ENCODE data around the gene SHANK2.

The SHANK2 gene

DNA sequence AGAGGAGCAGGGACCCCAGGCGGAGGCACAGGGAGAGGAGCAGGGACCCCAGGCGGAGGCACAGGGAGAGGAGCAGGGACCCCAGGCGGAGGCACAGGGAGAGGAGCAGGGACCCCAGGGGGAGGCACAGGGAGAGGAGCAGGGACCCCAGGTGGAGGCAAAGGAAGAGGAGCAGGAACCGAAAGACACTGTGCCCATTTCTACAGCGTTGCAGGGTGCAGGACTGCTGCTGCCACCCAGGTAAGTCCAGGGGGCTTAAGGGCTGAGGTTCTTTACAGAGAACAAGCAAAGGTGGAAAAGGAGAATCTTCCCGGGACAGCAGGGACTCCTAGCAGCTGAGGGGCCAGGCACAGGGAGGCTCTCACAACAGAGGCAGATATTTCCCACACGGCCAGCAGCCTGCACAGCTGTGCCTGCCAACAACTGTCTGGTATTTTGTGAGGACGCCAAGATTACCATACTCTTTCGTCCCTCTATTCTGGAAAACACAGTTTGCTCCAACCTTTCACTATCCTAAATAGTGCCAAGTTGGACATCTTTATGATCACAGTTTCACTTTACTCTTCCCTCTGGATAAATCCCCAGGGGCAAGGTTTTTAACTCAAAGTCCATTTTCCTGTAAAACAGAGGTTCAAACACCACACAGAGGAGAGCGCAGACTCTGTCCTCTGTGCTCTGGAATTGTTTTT, 39.4 kb downstream of the SHANK2 start:
- H3K27me3 ChIP-seq (ENCODE audit: insufficient read depth, low read length, poor library complexity, severe bottlenecking), result no peaks in the 10 kb centered on the region
- H3K9ac ChIP-seq (ENCODE audit: low read depth, low read length, poor library complexity, severe bottlenecking), result no peak overlapping the region
- no peak overlapping the region for H2AFZ ChIP-seq (ENCODE audit: low read length)
- H3K4me2 ChIP-seq (ENCODE audit: low read depth, low read length, poor library complexity, severe bottlenecking), result no peak overlapping the region
- no peaks in the 10 kb centered on the region for H3K4me1 ChIP-seq (ENCODE audit: insufficient read depth, low read length, poor library complexity, severe bottlenecking)
- no peak for TF ChIP-seq CTCF (conservative IDR thresholded peaks at IDR 0.05; ENCODE audit: low read length)
- TF ChIP-seq EZH2phosphoT487 (IDR thresholded peaks at IDR 0.05; ENCODE audit: borderline replicate concordance), result no peak
- H3K9me3 ChIP-seq (ENCODE audit: insufficient read depth, low read depth, low read length), result peaks cover 6% of the 10 kb centered on the region; the same call in 1 of the 2 replicates
- no peaks in the 10 kb centered on the region for H3K9me2 ChIP-seq (replicated peaks; ENCODE audit: low read depth, low read length)
- no peaks in the 10 kb centered on the region for H3K79me2 ChIP-seq (ENCODE audit: insufficient read depth, low read length)
- no peak overlapping the region for H3K4me3 ChIP-seq (ENCODE audit: low read length, poor library complexity, severe bottlenecking)
- H4K20me1 ChIP-seq (ENCODE audit: insufficient read depth, low read length, poor library complexity, severe bottlenecking), result no peaks in the 10 kb centered on the region
- no peaks in the 10 kb centered on the region for H3K36me3 ChIP-seq (ENCODE audit: insufficient read depth, low read length)
- no peaks in the 10 kb centered on the region for H3F3A ChIP-seq (ENCODE audit: low read depth)

DNA sequence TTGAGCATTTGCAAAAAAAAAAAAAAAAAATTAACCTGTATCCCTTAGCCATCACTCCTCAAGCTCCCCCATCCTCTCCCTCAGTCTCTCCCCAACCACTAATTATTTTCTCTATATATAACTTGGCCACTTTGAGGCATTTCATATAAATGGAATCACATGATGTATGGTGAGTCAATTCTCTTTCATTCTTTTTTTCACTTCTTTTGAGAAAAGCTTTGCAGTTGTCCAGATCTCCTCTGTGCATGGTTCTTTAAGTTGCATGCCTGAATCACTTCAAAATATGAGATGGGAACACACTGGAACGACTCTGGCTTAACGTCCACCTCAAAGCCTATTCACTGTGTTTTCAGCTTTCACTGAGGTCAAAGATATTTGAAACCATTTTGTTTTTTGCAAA, 40.7 kb downstream of the SHANK2 start:
- Histone ChIP-seq H3K27me3 (ENCODE audit: insufficient read depth, low read length, poor library complexity, severe bottlenecking) (no peaks in the 10 kb centered on the region), H3F3A (ENCODE audit: low read depth) (no peaks in the 10 kb centered on the region), H3K36me3 (ENCODE audit: insufficient read depth, low read length) (no peaks in the 10 kb centered on the region), H4K20me1 (ENCODE audit: insufficient read depth, low read length, poor library complexity, severe bottlenecking) (no peaks in the 10 kb centered on the region), H3K4me2 (ENCODE audit: low read depth, low read length, poor library complexity, severe bottlenecking) (no peak overlapping the region), H3K4me3 (ENCODE audit: low read length, poor library complexity, severe bottlenecking) (no peak overlapping the region), H3K4me1 (ENCODE audit: insufficient read depth, low read length, poor library complexity, severe bottlenecking) (no peaks in the 10 kb centered on the region), H2AFZ (ENCODE audit: low read length) (no peak overlapping the region), H3K9me3 (ENCODE audit: insufficient read depth, low read depth, low read length) (peaks cover 6% of the 10 kb centered on the region; the same call in 1 of the 2 replicates), H3K9ac (ENCODE audit: low read depth, low read length, poor library complexity, severe bottlenecking) (no peak overlapping the region), H3K79me2 (ENCODE audit: insufficient read depth, low read length) (no peaks in the 10 kb centered on the region), H3K9me2 (replicated peaks; ENCODE audit: low read depth, low read length) (no peaks in the 10 kb centered on the region)
- no peak for TF ChIP-seq EZH2phosphoT487 (IDR thresholded peaks at IDR 0.05; ENCODE audit: borderline replicate concordance)

- H3K9ac ChIP-seq (ENCODE audit: low read depth, low read length, poor library complexity, severe bottlenecking), result no peak overlapping the region
- no peaks in the 10 kb centered on the region for H3F3A ChIP-seq (ENCODE audit: low read depth)
- H2AFZ ChIP-seq (ENCODE audit: low read length), result no peak overlapping the region
- no peaks in the 10 kb centered on the region for H3K27me3 ChIP-seq (ENCODE audit: insufficient read depth, low read length, poor library complexity, severe bottlenecking)
- TF ChIP-seq EZH2phosphoT487 (IDR thresholded peaks at IDR 0.05; ENCODE audit: borderline replicate concordance) (no peak), CTCF (conservative IDR thresholded peaks at IDR 0.05; ENCODE audit: low read length) (no peak)
- no peaks in the 10 kb centered on the region for H3K36me3 ChIP-seq (ENCODE audit: insufficient read depth, low read length)
- peaks cover 6% of the 10 kb centered on the region; the same call in 1 of the 2 replicates for H3K9me3 ChIP-seq (ENCODE audit: insufficient read depth, low read depth, low read length)
- H3K9me2 ChIP-seq (replicated peaks; ENCODE audit: low read depth, low read length), result no peaks in the 10 kb centered on the region
- no peak overlapping the region for H3K4me2 ChIP-seq (ENCODE audit: low read depth, low read length, poor library complexity, severe bottlenecking)
- no peak overlapping the region for H3K4me3 ChIP-seq (ENCODE audit: low read length, poor library complexity, severe bottlenecking)
- H3K79me2 ChIP-seq (ENCODE audit: insufficient read depth, low read length), result no peaks in the 10 kb centered on the region
- no peaks in the 10 kb centered on the region for H4K20me1 ChIP-seq (ENCODE audit: insufficient read depth, low read length, poor library complexity, severe bottlenecking)
- no peaks in the 10 kb centered on the region for H3K4me1 ChIP-seq (ENCODE audit: insufficient read depth, low read length, poor library complexity, severe bottlenecking)
Measured at GRCh38 chr11:71210861-71211260, 41.5 kb downstream of the SHANK2 start.

DNA sequence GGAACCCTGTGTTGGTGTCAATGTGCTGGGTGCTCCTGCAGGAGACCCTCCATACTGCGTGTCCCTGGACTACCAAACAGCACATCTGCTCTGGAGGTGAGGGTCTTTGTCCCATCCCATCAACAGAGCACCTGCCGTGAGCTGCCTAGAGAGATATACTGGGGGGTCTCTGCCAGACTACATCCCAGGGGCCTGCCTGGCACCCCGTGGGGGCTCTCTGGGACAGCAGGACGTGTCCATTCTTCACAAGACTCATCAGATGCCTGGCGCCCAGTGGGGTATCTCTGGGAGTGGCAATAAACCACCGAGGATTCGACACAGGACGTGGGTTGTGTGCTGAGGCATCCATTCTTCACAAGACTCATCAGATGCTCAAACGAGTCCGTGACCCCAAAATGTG, 42.7 kb downstream of the SHANK2 start:
- no peaks in the 10 kb centered on the region for H3K9me2 ChIP-seq (replicated peaks; ENCODE audit: low read depth, low read length)
- no peak overlapping the region for H2AFZ ChIP-seq (ENCODE audit: low read length)
- no peak overlapping the region for H3K4me2 ChIP-seq (ENCODE audit: low read depth, low read length, poor library complexity, severe bottlenecking)
- TF ChIP-seq CTCF (conservative IDR thresholded peaks at IDR 0.05; ENCODE audit: low read length) (no peak), EZH2phosphoT487 (IDR thresholded peaks at IDR 0.05; ENCODE audit: borderline replicate concordance) (no peak)
- H3K27me3 ChIP-seq (ENCODE audit: insufficient read depth, low read length, poor library complexity, severe bottlenecking), result no peaks in the 10 kb centered on the region
- H3K36me3 ChIP-seq (ENCODE audit: insufficient read depth, low read length), result no peaks in the 10 kb centered on the region
- H3K79me2 ChIP-seq (ENCODE audit: insufficient read depth, low read length), result no peaks in the 10 kb centered on the region
- no peaks in the 10 kb centered on the region; the same call in 1 of the 2 replicates for H3K9me3 ChIP-seq (ENCODE audit: insufficient read depth, low read depth, low read length)
- no peaks in the 10 kb centered on the region for H4K20me1 ChIP-seq (ENCODE audit: insufficient read depth, low read length, poor library complexity, severe bottlenecking)
- no peaks in the 10 kb centered on the region for H3K4me1 ChIP-seq (ENCODE audit: insufficient read depth, low read length, poor library complexity, severe bottlenecking)
- no peaks in the 10 kb centered on the region for H3F3A ChIP-seq (ENCODE audit: low read depth)
- H3K9ac ChIP-seq (ENCODE audit: low read depth, low read length, poor library complexity, severe bottlenecking), result no peak overlapping the region
- H3K4me3 ChIP-seq (ENCODE audit: low read length, poor library complexity, severe bottlenecking), result no peak overlapping the region
